Adrenal gland (tissue), 5 donors: ENCODE measurements around the gene FAM177B.

Experiments used
- CTCF ChIP-seq, 6 experiments: fragments of 450-650 bp in 4 of 6; fragments of 200-600 bp in 2 of 6; sonication (generic) in 1 of 6; IDR thresholded peaks; 1 replicate in 5 of 6; 2 replicates in 1 of 6; pipeline versions ENCODE4 v1.5.1 to v1.8.0; 2016 to 2021; ENCODE audit warnings: antibody characterized with exemption in 6 of 6, mild to moderate bottlenecking in 2 of 6, moderate library complexity in 1 of 6
- POLR2A ChIP-seq, 2 donors: fragments of 450-650 bp; IDR thresholded peaks; one replicate each; pipeline ENCODE4 v1.6.1; 2017; ENCODE audit warnings: antibody characterized with exemption in 2 of 2, mild to moderate bottlenecking in 2 of 2, moderate library complexity in 1 of 2
- donor health status: DM: no; HTN: no; CAD: no.

DNA sequence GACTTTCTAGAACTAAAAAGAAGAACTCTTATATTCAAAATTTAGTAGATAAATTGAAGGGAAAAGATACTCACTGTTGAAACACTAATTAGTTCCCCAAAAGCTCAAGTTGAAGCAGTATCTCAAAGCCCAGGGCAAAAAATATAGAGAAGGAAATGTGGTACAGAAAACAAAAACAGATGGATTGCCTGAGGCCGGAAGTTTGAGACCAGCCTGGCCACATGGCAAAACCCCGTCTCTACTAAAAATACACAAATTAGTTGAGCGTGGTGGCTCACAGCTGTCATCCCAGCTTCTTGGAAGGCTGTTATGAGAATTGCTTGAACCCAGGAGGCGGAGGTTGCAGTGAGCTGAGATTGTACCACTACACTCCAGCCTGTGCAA is 36.0 kb downstream of the FAM177B start:
- TF ChIP-seq CTCF (IDR thresholded peaks at IDR 0.05): no peak
- no peak for TF ChIP-seq POLR2A (IDR thresholded peaks at IDR 0.05)
